Ovary (tissue), 9 donors: ENCODE measurements around the gene HOXA6. TPM values are rescaled to one million over a fixed set of nuclear protein-coding genes. Genes with fewer than 3 reads are reported as not detected.
A peak's percentile ranks its signal among the peaks of the same experiment; 100 is the strongest.

ENCODE experiments used
- DNase-seq, 5 donors: peaks; one replicate each; pipeline ENCODE4 v3.0.0-alpha.2; 2019 to 2020
- H3K27ac ChIP-seq, 2 donors: fragments of 200-600 bp; one replicate each; pipeline versions ENCODE4 v1.5.1 to v1.8.0; 2019 to 2022
- H3K27me3 ChIP-seq: fragments of 200-600 bp; one replicate; pipeline ENCODE4 v1.8.0; 2022
- H3K36me3 ChIP-seq: fragments of 200-600 bp; sonication (generic); one replicate; pipeline ENCODE4 v1.5.1; 2019
- H3K4me1 ChIP-seq: one replicate; pipeline ENCODE4 v1.8.1; 2013; ENCODE audit warnings: mild to moderate bottlenecking, moderate library complexity; ENCODE audit not compliant: insufficient read depth
- H3K4me3 ChIP-seq: fragments of 200-600 bp; sonication (generic); one replicate; pipeline ENCODE4 v1.5.1; 2017
- H3K9me3 ChIP-seq, 2 donors: fragments of 200-600 bp in 1 of 2; sonication (generic) in 1 of 2; one replicate each; pipeline versions ENCODE4 v1.5.1 to v1.8.1; 2013 to 2019; ENCODE audit warnings: mild to moderate bottlenecking in 1 of 2, moderate library complexity in 1 of 2
- EP300 ChIP-seq: sonication (generic); formaldehyde crosslinking; IDR thresholded peaks from one replicate; pipeline ENCODE4 v1.6.1; 2017; ENCODE audit warnings: antibody characterized with exemption
- POLR2A ChIP-seq: fragments of 450-650 bp; IDR thresholded peaks from one replicate; pipeline ENCODE4 v1.6.1; 2017; ENCODE audit warnings: antibody characterized with exemption, mild to moderate bottlenecking, moderate library complexity
- WGBS, 3 donors: extraction: QIAGEN DNeasy Blood & Tissue Kit in 1 of 3; methylation state at CpG; one replicate each; pipeline versions ENCODE4 v1.1.5 to v1.1.7; 2013 to 2017; 5-methylcytosine and 5-hydroxymethylcytosine counted together
- intact Hi-C, 4 donors: fragments of 100-400 bp; cut with DNase I; formaldehyde crosslinking; loops; one replicate each; pipeline versions ENCODE4 v1.11.0 to v1.15.1; 2022 to 2023
- polyA plus RNA-seq, 2 donors: library from polyadenylated mRNA; stranded (reverse); fragments of 200-250 nt in 1 of 2; fragments of 350-450 nt in 1 of 2; fragmentation: Illumina TruSeq in 1 of 2; extraction: RNeasy Lipid Tissue Mini Kit (QIAGEN cat#74804) in 1 of 2; gene quantifications; one replicate each; pipeline ENCODE4 v1.2.3, GENCODE V29; 2013 to 2014
- total RNA-seq, 7 donors: library from RNA; depleted of rRNA in 2 of 7; stranded (reverse); fragments of >200 nt in 2 of 7; fragmentation: NEBNext Ultra II Directional in 3 of 7; extraction: Animal tissue kit (Norgen Biotek cat#: 25700) in 3 of 7; gene quantifications; one replicate each; pipeline versions ENCODE4 v1.1.0 to v1.2.4, GENCODE V29; 2016 to 2023
- TF ChIP-seq, protein P1 (sequence below), 3 donors: fragments of 450-650 bp in 2 of 3; fragments of 200-600 bp in 1 of 3; IDR thresholded peaks; one replicate each; pipeline versions ENCODE4 v1.5.1 to v1.8.0; 2016 to 2022; ENCODE audit warnings: antibody characterized with exemption in 3 of 3, mild to moderate bottlenecking in 1 of 3
- donor health status: DM: no; HTN: no; CAD: no; lungs with moderate emphysema.
- donor health status: DM: no; HTN: no; CAD: no.
- donor health status: Bipolar disorder and iron deficiency.
- donor health status: DM: yes; HTN: yes; CAD: no.
- donor health status: DM: no; HTN: no; CAD: no.
- donor health status: DM: yes; HTN: yes; CAD: no.

HOXA6 gene
- total and polyA plus RNA-seq, 9 donors = 0.29 to 4.2 (median 0.39) TPM; not detected in 1

- peaks cover 2% of the 10 kb centered on the region for H3K4me1 ChIP-seq
- H3K9me3 ChIP-seq = no peaks in the 10 kb centered on the region
- peaks cover 11% of the 10 kb centered on the region for H3K27me3 ChIP-seq
- TF ChIP-seq POLR2A = no peak
- TF ChIP-seq, protein P1, sequence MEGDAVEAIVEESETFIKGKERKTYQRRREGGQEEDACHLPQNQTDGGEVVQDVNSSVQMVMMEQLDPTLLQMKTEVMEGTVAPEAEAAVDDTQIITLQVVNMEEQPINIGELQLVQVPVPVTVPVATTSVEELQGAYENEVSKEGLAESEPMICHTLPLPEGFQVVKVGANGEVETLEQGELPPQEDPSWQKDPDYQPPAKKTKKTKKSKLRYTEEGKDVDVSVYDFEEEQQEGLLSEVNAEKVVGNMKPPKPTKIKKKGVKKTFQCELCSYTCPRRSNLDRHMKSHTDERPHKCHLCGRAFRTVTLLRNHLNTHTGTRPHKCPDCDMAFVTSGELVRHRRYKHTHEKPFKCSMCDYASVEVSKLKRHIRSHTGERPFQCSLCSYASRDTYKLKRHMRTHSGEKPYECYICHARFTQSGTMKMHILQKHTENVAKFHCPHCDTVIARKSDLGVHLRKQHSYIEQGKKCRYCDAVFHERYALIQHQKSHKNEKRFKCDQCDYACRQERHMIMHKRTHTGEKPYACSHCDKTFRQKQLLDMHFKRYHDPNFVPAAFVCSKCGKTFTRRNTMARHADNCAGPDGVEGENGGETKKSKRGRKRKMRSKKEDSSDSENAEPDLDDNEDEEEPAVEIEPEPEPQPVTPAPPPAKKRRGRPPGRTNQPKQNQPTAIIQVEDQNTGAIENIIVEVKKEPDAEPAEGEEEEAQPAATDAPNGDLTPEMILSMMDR (IDR thresholded peaks at IDR 0.05) = no peak
- no peak for TF ChIP-seq EP300
- H3K36me3 ChIP-seq = no peaks in the 10 kb centered on the region
- H3K4me3 ChIP-seq = peak overlapping the region; percentile 53
- intact Hi-C loops = loop anchor here (5.0 to 10.0 kb wide), 5 partner anchors 790 to 1280 kb away; no protein-coding TSS in a partner anchor
- DNase-seq = no peak
- no peak overlapping the region for H3K27ac ChIP-seq
- WGBS, 3 donors = 8 to 14% (median 8%) methylated on average over 44 to 47 of the region's 47 CpGs
These were observed 17.0 kb upstream of the HOXA6 start for GRCh38 chr7:27164367-27165088.

- peaks cover 11% of the 10 kb centered on the region for H3K27me3 ChIP-seq
- H3K27ac ChIP-seq = no peak overlapping the region
- H3K4me1 ChIP-seq = peaks cover 2% of the 10 kb centered on the region
- no peaks in the 10 kb centered on the region for H3K9me3 ChIP-seq
- intact Hi-C loops = loop anchor here in 3 of 4 donors (5.0 to 10.0 kb wide), 4 partner anchors 789 to 1279 kb away; no protein-coding TSS in a partner anchor
- no peak for DNase-seq
- H3K36me3 ChIP-seq = no peaks in the 10 kb centered on the region
- peak overlapping the region; percentile 53 for H3K4me3 ChIP-seq
- 49 to 59% (median 54%) methylated on average over 12 of the region's 12 CpGs for WGBS, 3 donors
- no peak for TF ChIP-seq EP300
- no peak for TF ChIP-seq POLR2A
These were observed 16.4 kb upstream of the HOXA6 start for GRCh38 chr7:27164045-27164366.

- TF ChIP-seq, protein P1 (IDR thresholded peaks at IDR 0.05) = no peak
- no peak for TF ChIP-seq POLR2A
- TF ChIP-seq EP300 = no peak
- WGBS, 3 donors = 72 to 82% (median 81%) methylated on average over 24 of the region's 24 CpGs
- H3K27ac ChIP-seq = no peak overlapping the region
- H3K4me1 ChIP-seq = peaks cover 2% of the 10 kb centered on the region
- H3K27me3 ChIP-seq = peaks cover 11% of the 10 kb centered on the region
- intact Hi-C loops = loop anchor here in 3 of 4 donors (5.0 to 10.0 kb wide), 4 partner anchors 789 to 1279 kb away; no protein-coding TSS in a partner anchor
- H3K4me3 ChIP-seq = peak overlapping the region; percentile 53
- H3K9me3 ChIP-seq = no peaks in the 10 kb centered on the region
- DNase-seq = peak in 2 of 5 donors; percentile 8 to 23
- H3K36me3 ChIP-seq = no peaks in the 10 kb centered on the region
These were observed 15.9 kb upstream of the HOXA6 start for GRCh38 chr7:27163288-27164044.

DNA sequence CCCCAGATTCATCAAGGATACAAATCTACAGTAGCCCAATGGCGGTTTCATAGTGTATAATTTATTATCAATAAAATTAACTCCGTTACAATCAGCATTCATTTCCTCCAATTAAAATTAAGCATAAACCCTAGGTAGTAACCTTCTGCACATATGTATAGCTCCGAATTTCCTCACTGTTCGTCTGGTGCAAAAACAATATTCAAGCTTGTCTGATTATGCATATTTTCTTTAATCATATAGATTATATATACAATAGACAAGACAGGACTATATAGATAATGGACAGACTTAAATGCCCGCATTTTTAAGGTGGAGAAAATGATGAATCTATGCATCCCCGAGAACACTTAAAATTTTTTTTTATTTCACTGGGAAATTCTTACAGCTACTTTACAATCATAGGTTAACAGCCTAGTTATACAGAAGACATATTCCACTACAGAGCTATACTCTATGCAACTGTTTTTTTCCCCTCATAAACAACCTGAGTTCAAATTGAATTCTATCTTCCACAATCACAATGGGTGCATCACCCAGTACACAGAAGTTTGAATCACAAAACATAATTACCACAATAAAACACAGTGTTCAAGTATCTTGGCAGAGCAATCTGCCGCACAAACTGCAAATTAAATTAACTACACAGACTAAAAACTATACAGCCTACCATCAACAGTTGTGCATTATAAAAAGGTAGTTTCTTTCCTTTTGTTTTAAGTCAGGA lies 15.2 kb upstream of the HOXA6 start:
- no peak overlapping the region for H3K27ac ChIP-seq
- peaks cover 9% of the 10 kb centered on the region for H3K27me3 ChIP-seq
- H3K4me3 ChIP-seq = peak overlapping the region; percentile 53
- TF ChIP-seq, protein P1 (IDR thresholded peaks at IDR 0.05) = no peak
- TF ChIP-seq POLR2A (no peak), EP300 (no peak)
- no peak for DNase-seq
- intact Hi-C loops = loop anchor here in 3 of 4 donors (5.0 to 10.0 kb wide), 4 partner anchors 788 to 1278 kb away; no protein-coding TSS in a partner anchor
- 84 to 90% (median 88%) methylated on average over 7 of the region's 7 CpGs for WGBS, 3 donors
- H3K36me3 ChIP-seq = no peaks in the 10 kb centered on the region
- peaks cover 2% of the 10 kb centered on the region for H3K4me1 ChIP-seq
- H3K9me3 ChIP-seq = no peaks in the 10 kb centered on the region
